ENCODE measurements around the gene TFB2M. TPM values are rescaled to one million over a fixed set of nuclear protein-coding genes. Genes with fewer than 3 reads are reported as not detected.

TFB2M gene
- total and polyA plus RNA-seq, 2 donors, result 11.6 to 11.7 TPM

GRCh38 chr1:246549665-246550064 lies 16.4 kb downstream of the TFB2M start:
- Histone ChIP-seq H3K27ac (ENCODE audit: low read depth in 1 of 2, low read length in 1 of 2) (no peak overlapping the region), H3K36me3 (ENCODE audit: control insufficient read depth in 2 of 2, insufficient read depth in 2 of 2, low read length in 1 of 2) (peaks cover 37 to 41% of the 10 kb centered on the region in 2 donors), H3K4me3 (ENCODE audit: low read length in 2 of 2) (no peak overlapping the region), H3K27me3 (ENCODE audit: control insufficient read depth in 2 of 2, insufficient read depth in 1 of 2, low read length in 1 of 2) (no peaks in the 10 kb centered on the region), H3K9me3 (ENCODE audit: control insufficient read depth in 2 of 2, insufficient read depth in 1 of 2, low read length in 1 of 2) (no peaks in the 10 kb centered on the region), H3K4me1 (ENCODE audit: control insufficient read depth in 2 of 2, insufficient read depth in 2 of 2, low read length in 2 of 2) (no peaks in the 10 kb centered on the region)
- DNase-seq (ENCODE audit: low read depth in 6 of 9, low spot score in 9 of 9), result no peak
- 49% methylated on average over 4 of the region's 4 CpGs for WGBS

- H3K27ac ChIP-seq (ENCODE audit: low read depth in 1 of 2, low read length in 1 of 2), result no peak overlapping the region
- WGBS, result 95% methylated on average over 1 of the region's 1 CpG
Observed at GRCh38 chr1:246544001-246544400, 22.1 kb downstream of the TFB2M start.

GRCh38 chr1:246540738-246541491 lies 25.1 kb downstream of the TFB2M start:
- no peaks in the 10 kb centered on the region for H3K9me3 ChIP-seq (ENCODE audit: control insufficient read depth in 2 of 2, insufficient read depth in 1 of 2, low read length in 1 of 2)
- H3K27me3 ChIP-seq (ENCODE audit: control insufficient read depth in 2 of 2, insufficient read depth in 1 of 2, low read length in 1 of 2), result no peaks in the 10 kb centered on the region
- H3K4me1 ChIP-seq (ENCODE audit: control insufficient read depth in 2 of 2, insufficient read depth in 2 of 2, low read length in 2 of 2), result no peaks in the 10 kb centered on the region
- no peak overlapping the region for H3K27ac ChIP-seq (ENCODE audit: low read depth in 1 of 2, low read length in 1 of 2)
- 96% methylated on average over 7 of the region's 7 CpGs for WGBS
- H3K36me3 ChIP-seq (ENCODE audit: control insufficient read depth in 2 of 2, insufficient read depth in 2 of 2, low read length in 1 of 2), result peaks cover 29 to 44% of the 10 kb centered on the region in 2 donors
- no peak overlapping the region for H3K4me3 ChIP-seq (ENCODE audit: low read length in 2 of 2)
- no peak for DNase-seq (ENCODE audit: low read depth in 6 of 9, low spot score in 9 of 9)

More at GRCh38 chr1:246544001-246544400, 22.1 kb downstream of the TFB2M start:
- peaks cover 34 to 45% of the 10 kb centered on the region in 2 donors for H3K36me3 ChIP-seq (ENCODE audit: control insufficient read depth in 2 of 2, insufficient read depth in 2 of 2, low read length in 1 of 2)
- DNase-seq (ENCODE audit: low read depth in 6 of 9, low spot score in 9 of 9), result no peak
- no peaks in the 10 kb centered on the region for H3K9me3 ChIP-seq (ENCODE audit: control insufficient read depth in 2 of 2, insufficient read depth in 1 of 2, low read length in 1 of 2)
- no peaks in the 10 kb centered on the region for H3K27me3 ChIP-seq (ENCODE audit: control insufficient read depth in 2 of 2, insufficient read depth in 1 of 2, low read length in 1 of 2)
- H3K4me3 ChIP-seq (ENCODE audit: low read length in 2 of 2), result no peak overlapping the region
- H3K4me1 ChIP-seq (ENCODE audit: control insufficient read depth in 2 of 2, insufficient read depth in 2 of 2, low read length in 2 of 2), result no peaks in the 10 kb centered on the region

GRCh38 chr1:246537887-246538286 lies 28.2 kb downstream of the TFB2M start:
- DNase-seq (ENCODE audit: low read depth in 6 of 9, low spot score in 9 of 9), result no peak
- 98% methylated on average over 3 of the region's 3 CpGs for WGBS

GRCh38 chr1:246537441-246537840 lies 28.6 kb downstream of the TFB2M start:
- no peak overlapping the region for H3K4me3 ChIP-seq (ENCODE audit: low read length in 2 of 2)
- no peak for DNase-seq (ENCODE audit: low read depth in 6 of 9, low spot score in 9 of 9)
- no peaks in the 10 kb centered on the region for H3K27me3 ChIP-seq (ENCODE audit: control insufficient read depth in 2 of 2, insufficient read depth in 1 of 2, low read length in 1 of 2)
- H3K9me3 ChIP-seq (ENCODE audit: control insufficient read depth in 2 of 2, insufficient read depth in 1 of 2, low read length in 1 of 2), result no peaks in the 10 kb centered on the region
- peaks cover 7 to 17% of the 10 kb centered on the region in 2 donors for H3K36me3 ChIP-seq (ENCODE audit: control insufficient read depth in 2 of 2, insufficient read depth in 2 of 2, low read length in 1 of 2)
- WGBS, result 84% methylated on average over 7 of the region's 7 CpGs
- H3K4me1 ChIP-seq (ENCODE audit: control insufficient read depth in 2 of 2, insufficient read depth in 2 of 2, low read length in 2 of 2), result no peaks in the 10 kb centered on the region
- H3K27ac ChIP-seq (ENCODE audit: low read depth in 1 of 2, low read length in 1 of 2), result no peak overlapping the region

More at GRCh38 chr1:246537887-246538286, 28.2 kb downstream of the TFB2M start:
- peaks cover 8 to 21% of the 10 kb centered on the region in 2 donors for H3K36me3 ChIP-seq (ENCODE audit: control insufficient read depth in 2 of 2, insufficient read depth in 2 of 2, low read length in 1 of 2)
- H3K27me3 ChIP-seq (ENCODE audit: control insufficient read depth in 2 of 2, insufficient read depth in 1 of 2, low read length in 1 of 2), result no peaks in the 10 kb centered on the region
- H3K9me3 ChIP-seq (ENCODE audit: control insufficient read depth in 2 of 2, insufficient read depth in 1 of 2, low read length in 1 of 2), result no peaks in the 10 kb centered on the region
- H3K27ac ChIP-seq (ENCODE audit: low read depth in 1 of 2, low read length in 1 of 2), result no peak overlapping the region
- no peak overlapping the region for H3K4me3 ChIP-seq (ENCODE audit: low read length in 2 of 2)
- no peaks in the 10 kb centered on the region for H3K4me1 ChIP-seq (ENCODE audit: control insufficient read depth in 2 of 2, insufficient read depth in 2 of 2, low read length in 2 of 2)

GRCh38 chr1:246534114-246534513 lies 31.9 kb downstream of the TFB2M start:
- no peak overlapping the region for H3K4me3 ChIP-seq (ENCODE audit: low read length in 2 of 2)
- 99% methylated on average over 1 of the region's 1 CpG for WGBS
- no peaks in the 10 kb centered on the region for H3K27me3 ChIP-seq (ENCODE audit: control insufficient read depth in 2 of 2, insufficient read depth in 1 of 2, low read length in 1 of 2)
- H3K36me3 ChIP-seq (ENCODE audit: control insufficient read depth in 2 of 2, insufficient read depth in 2 of 2, low read length in 1 of 2), result no peaks in the 10 kb centered on the region
- no peak for DNase-seq (ENCODE audit: low read depth in 6 of 9, low spot score in 9 of 9)
- no peaks in the 10 kb centered on the region for H3K4me1 ChIP-seq (ENCODE audit: control insufficient read depth in 2 of 2, insufficient read depth in 2 of 2, low read length in 2 of 2)
- H3K27ac ChIP-seq (ENCODE audit: low read depth in 1 of 2, low read length in 1 of 2), result no peak overlapping the region
- H3K9me3 ChIP-seq (ENCODE audit: control insufficient read depth in 2 of 2, insufficient read depth in 1 of 2, low read length in 1 of 2), result peaks cover 0 to 14% of the 10 kb centered on the region in 2 donors

GRCh38 chr1:246533371-246533905 lies 32.6 kb downstream of the TFB2M start:
- H3K4me3 ChIP-seq (ENCODE audit: low read length in 2 of 2), result no peak overlapping the region
- H3K27me3 ChIP-seq (ENCODE audit: control insufficient read depth in 2 of 2, insufficient read depth in 1 of 2, low read length in 1 of 2), result no peaks in the 10 kb centered on the region
- 96% methylated on average over 2 of the region's 2 CpGs for WGBS
- DNase-seq (ENCODE audit: low read depth in 6 of 9, low spot score in 9 of 9), result no peak
- H3K27ac ChIP-seq (ENCODE audit: low read depth in 1 of 2, low read length in 1 of 2), result no peak overlapping the region
- peaks cover 0 to 14% of the 10 kb centered on the region in 2 donors for H3K9me3 ChIP-seq (ENCODE audit: control insufficient read depth in 2 of 2, insufficient read depth in 1 of 2, low read length in 1 of 2)
- H3K4me1 ChIP-seq (ENCODE audit: control insufficient read depth in 2 of 2, insufficient read depth in 2 of 2, low read length in 2 of 2), result no peaks in the 10 kb centered on the region
- H3K36me3 ChIP-seq (ENCODE audit: control insufficient read depth in 2 of 2, insufficient read depth in 2 of 2, low read length in 1 of 2), result no peaks in the 10 kb centered on the region

- H3K9me3 ChIP-seq (ENCODE audit: control insufficient read depth in 2 of 2, insufficient read depth in 1 of 2, low read length in 1 of 2), result peaks cover 0 to 14% of the 10 kb centered on the region in 2 donors
- no peak for DNase-seq (ENCODE audit: low read depth in 6 of 9, low spot score in 9 of 9)
- no peaks in the 10 kb centered on the region for H3K27me3 ChIP-seq (ENCODE audit: control insufficient read depth in 2 of 2, insufficient read depth in 1 of 2, low read length in 1 of 2)
- no peaks in the 10 kb centered on the region for H3K36me3 ChIP-seq (ENCODE audit: control insufficient read depth in 2 of 2, insufficient read depth in 2 of 2, low read length in 1 of 2)
- no peak overlapping the region for H3K27ac ChIP-seq (ENCODE audit: low read depth in 1 of 2, low read length in 1 of 2)
- 90% methylated on average over 1 of the region's 1 CpG for WGBS
- H3K4me3 ChIP-seq (ENCODE audit: low read length in 2 of 2), result no peak overlapping the region
- H3K4me1 ChIP-seq (ENCODE audit: control insufficient read depth in 2 of 2, insufficient read depth in 2 of 2, low read length in 2 of 2), result no peaks in the 10 kb centered on the region
Observed at GRCh38 chr1:246532519-246532918, 33.5 kb downstream of the TFB2M start.

GRCh38 chr1:246530482-246530881 lies 35.6 kb downstream of the TFB2M start:
- DNase-seq (ENCODE audit: low read depth in 6 of 9, low spot score in 9 of 9), result no peak
- WGBS, result 85% methylated on average over 2 of the region's 2 CpGs
- peaks cover 0 to 20% of the 10 kb centered on the region in 2 donors for H3K9me3 ChIP-seq (ENCODE audit: control insufficient read depth in 2 of 2, insufficient read depth in 1 of 2, low read length in 1 of 2)

More at GRCh38 chr1:246530482-246530881, 35.6 kb downstream of the TFB2M start:
- Histone ChIP-seq H3K4me1 (ENCODE audit: control insufficient read depth in 2 of 2, insufficient read depth in 2 of 2, low read length in 2 of 2) (no peaks in the 10 kb centered on the region), H3K27ac (ENCODE audit: low read depth in 1 of 2, low read length in 1 of 2) (no peak overlapping the region), H3K4me3 (ENCODE audit: low read length in 2 of 2) (no peak overlapping the region), H3K36me3 (ENCODE audit: control insufficient read depth in 2 of 2, insufficient read depth in 2 of 2, low read length in 1 of 2) (no peaks in the 10 kb centered on the region), H3K27me3 (ENCODE audit: control insufficient read depth in 2 of 2, insufficient read depth in 1 of 2, low read length in 1 of 2) (no peaks in the 10 kb centered on the region)

Data from thymus (tissue), 11 donors.